ENCODE results near the gene CACNB2. TPM values are rescaled to one million over a fixed set of nuclear protein-coding genes. Genes with fewer than 3 reads are reported as not detected.

Gene CACNB2
- total and polyA plus RNA-seq, 4 donors = 0.38 to 3.1 (median 0.83) TPM

- 73% methylated on average over 2 of the region's 2 CpGs for WGBS
- no peak for TF ChIP-seq REST (IDR thresholded peaks at IDR 0.05)
- no peak for TF ChIP-seq HNF4A (conservative IDR thresholded peaks at IDR 0.05)
- no peak for TF ChIP-seq NR2F2 (IDR thresholded peaks at IDR 0.05)
- no peak for TF ChIP-seq EGR1 (IDR thresholded peaks at IDR 0.05; ENCODE audit: low read depth in 2 of 2)
- TF ChIP-seq JUND (IDR thresholded peaks at IDR 0.05) = no peak
- H3K4me1 ChIP-seq (ENCODE audit: control insufficient read depth in 4 of 4, insufficient read depth in 4 of 4, low read length in 3 of 4) = peaks cover 2 to 18% (median 5%) of the 10 kb centered on the region in 4 donors
- no peaks in the 10 kb centered on the region for H3K27me3 ChIP-seq (ENCODE audit: control insufficient read depth in 4 of 4, insufficient read depth in 4 of 4, low read length in 3 of 4)
- no peak overlapping the region for H3K9ac ChIP-seq (ENCODE audit: low read depth in 1 of 2, low read length in 2 of 2)
- no peak overlapping the region for H3K27ac ChIP-seq (ENCODE audit: low read depth in 1 of 2, low read length in 2 of 2)
- H3K36me3 ChIP-seq (ENCODE audit: control insufficient read depth in 4 of 4, insufficient read depth in 3 of 4, low read depth in 1 of 4, low read length in 3 of 4) = no peaks in the 10 kb centered on the region
- H3K9me3 ChIP-seq (ENCODE audit: control insufficient read depth in 4 of 4, low read length in 3 of 4) = no peaks in the 10 kb centered on the region
- no peak overlapping the region for H3K4me3 ChIP-seq (ENCODE audit: low read depth in 1 of 3, low read length in 3 of 3)
- no peak for DNase-seq (ENCODE audit: low spot score)
Measured at GRCh38 chr10:18254086-18254485, 113.9 kb downstream of the CACNB2 start.

DNA sequence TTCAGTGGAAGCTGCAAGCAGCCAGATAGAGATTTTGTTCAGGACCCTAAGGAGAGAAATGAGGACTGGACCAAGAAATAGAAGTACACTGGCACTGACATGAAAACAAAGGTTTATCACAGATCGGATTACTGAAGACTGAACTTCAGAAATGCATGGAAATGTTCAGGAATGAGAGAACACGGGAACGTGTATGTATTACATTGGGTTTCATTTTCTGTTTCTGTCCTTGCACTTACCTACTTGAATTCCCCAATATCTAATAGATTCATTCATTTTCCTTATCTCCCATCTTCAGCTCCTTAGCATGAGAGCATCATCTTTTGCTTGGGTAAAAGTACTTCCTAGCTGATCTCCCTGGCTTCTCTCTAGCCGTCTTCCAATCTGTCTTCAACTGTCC lies 114.5 kb downstream of the CACNB2 start:
- H3K4me1 ChIP-seq (ENCODE audit: control insufficient read depth in 4 of 4, insufficient read depth in 4 of 4, low read length in 3 of 4) = peaks cover 2 to 18% (median 5%) of the 10 kb centered on the region in 4 donors
- H3K27ac ChIP-seq (ENCODE audit: low read depth in 1 of 2, low read length in 2 of 2) = no peak overlapping the region
- no peaks in the 10 kb centered on the region for H3K27me3 ChIP-seq (ENCODE audit: control insufficient read depth in 4 of 4, insufficient read depth in 4 of 4, low read length in 3 of 4)
- H3K9me3 ChIP-seq (ENCODE audit: control insufficient read depth in 4 of 4, low read length in 3 of 4) = no peaks in the 10 kb centered on the region
- H3K36me3 ChIP-seq (ENCODE audit: control insufficient read depth in 4 of 4, insufficient read depth in 3 of 4, low read depth in 1 of 4, low read length in 3 of 4) = no peaks in the 10 kb centered on the region
- 54% methylated on average over 4 of the region's 4 CpGs for WGBS
- no peak overlapping the region for H3K9ac ChIP-seq (ENCODE audit: low read depth in 1 of 2, low read length in 2 of 2)
- H3K4me3 ChIP-seq (ENCODE audit: low read depth in 1 of 3, low read length in 3 of 3) = peak overlapping the region; percentile 2 to 43 (median 37)
- no peak for DNase-seq (ENCODE audit: low spot score)
- no peak for TF ChIP-seq RXRA (IDR thresholded peaks at IDR 0.05)
- TF ChIP-seq RAD21 (IDR thresholded peaks at IDR 0.05) = no peak
- TF ChIP-seq, protein P1, sequence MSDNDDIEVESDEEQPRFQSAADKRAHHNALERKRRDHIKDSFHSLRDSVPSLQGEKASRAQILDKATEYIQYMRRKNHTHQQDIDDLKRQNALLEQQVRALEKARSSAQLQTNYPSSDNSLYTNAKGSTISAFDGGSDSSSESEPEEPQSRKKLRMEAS (IDR thresholded peaks at IDR 0.05) = no peak
- TF ChIP-seq FOXA2 (IDR thresholded peaks at IDR 0.05) = no peak
- TF ChIP-seq, protein P2, sequence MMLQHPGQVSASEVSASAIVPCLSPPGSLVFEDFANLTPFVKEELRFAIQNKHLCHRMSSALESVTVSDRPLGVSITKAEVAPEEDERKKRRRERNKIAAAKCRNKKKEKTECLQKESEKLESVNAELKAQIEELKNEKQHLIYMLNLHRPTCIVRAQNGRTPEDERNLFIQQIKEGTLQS (IDR thresholded peaks at IDR 0.05) = no peak
- no peak for TF ChIP-seq NR2F2 (IDR thresholded peaks at IDR 0.05)
- TF ChIP-seq EGR1 (IDR thresholded peaks at IDR 0.05; ENCODE audit: low read depth in 2 of 2) = no peak

DNA sequence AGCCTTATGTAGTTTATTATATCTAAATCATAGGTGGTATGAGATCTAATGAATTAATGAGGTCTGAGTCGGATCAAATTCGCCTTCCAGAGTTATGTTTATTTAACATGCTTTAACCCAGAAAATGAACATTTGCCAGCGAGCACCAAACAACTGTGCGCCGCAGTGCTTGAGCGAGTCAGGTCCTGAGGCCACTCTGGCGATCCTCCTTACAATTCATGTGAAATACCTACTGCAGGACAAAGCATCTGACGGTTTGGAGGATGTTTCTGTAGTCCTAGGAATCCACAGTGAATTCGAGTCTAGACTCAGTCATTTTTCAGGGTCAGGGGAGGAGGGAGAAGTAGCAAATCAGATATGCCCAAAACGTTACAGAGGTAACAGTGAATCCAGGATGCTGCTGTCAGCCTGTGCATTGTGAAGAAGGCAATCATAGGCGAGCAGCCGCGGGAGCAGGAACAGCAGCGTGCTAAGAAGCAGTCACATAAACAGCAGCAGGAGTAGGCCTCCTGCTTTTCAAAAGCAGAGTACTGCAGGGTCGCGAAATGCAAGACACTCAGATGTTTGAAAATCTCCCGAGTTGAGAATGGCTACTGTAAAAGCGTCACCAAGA lies 120.2 kb downstream of the CACNB2 start:
- TF ChIP-seq REST (IDR thresholded peaks at IDR 0.05) (no peak), FOXA1 (IDR thresholded peaks at IDR 0.05) (no peak), SP1 (IDR thresholded peaks at IDR 0.05) (no peak)
- TF ChIP-seq, protein P1 (IDR thresholded peaks at IDR 0.05) = no peak
- H3K27ac ChIP-seq (ENCODE audit: low read depth in 1 of 2, low read length in 2 of 2) = no peak overlapping the region
- peaks cover 6 to 25% (median 14%) of the 10 kb centered on the region in 4 donors for H3K4me1 ChIP-seq (ENCODE audit: control insufficient read depth in 4 of 4, insufficient read depth in 4 of 4, low read length in 3 of 4)
- WGBS = 75% methylated on average over 18 of the region's 18 CpGs
- no peak overlapping the region for H3K4me3 ChIP-seq (ENCODE audit: low read depth in 1 of 3, low read length in 3 of 3)
- no peaks in the 10 kb centered on the region for H3K9me3 ChIP-seq (ENCODE audit: control insufficient read depth in 4 of 4, low read length in 3 of 4)
- H3K27me3 ChIP-seq (ENCODE audit: control insufficient read depth in 4 of 4, insufficient read depth in 4 of 4, low read length in 3 of 4) = no peaks in the 10 kb centered on the region
- H3K9ac ChIP-seq (ENCODE audit: low read depth in 1 of 2, low read length in 2 of 2) = no peak overlapping the region
- no peaks in the 10 kb centered on the region for H3K36me3 ChIP-seq (ENCODE audit: control insufficient read depth in 4 of 4, insufficient read depth in 3 of 4, low read depth in 1 of 4, low read length in 3 of 4)
- DNase-seq (ENCODE audit: low spot score) = no peak

All from liver (tissue), 9 donors.